Muscle of leg (tissue), 16 donors: ENCODE results near the gene PALM. TPM values are rescaled to one million over a fixed set of nuclear protein-coding genes. Genes with fewer than 3 reads are reported as not detected.

Experiments used
- DNase-seq: peaks from one replicate; pipeline ENCODE4 v3.0.0; 2013
- H3K27ac ChIP-seq: one replicate; pipeline ENCODE4 v1.5.1; 2013; ENCODE audit warnings: mild to moderate bottlenecking, low read length, control low read depth
- H3K27me3 ChIP-seq: one replicate; pipeline ENCODE4 v1.6.1; 2013; ENCODE audit warnings: low read length; ENCODE audit not compliant: control insufficient read depth, insufficient read depth
- H3K36me3 ChIP-seq: one replicate; pipeline ENCODE4 v1.6.1; 2013; ENCODE audit warnings: low read length; ENCODE audit not compliant: control insufficient read depth, insufficient read depth
- H3K4me1 ChIP-seq: one replicate; pipeline ENCODE4 v1.6.1; 2013; ENCODE audit warnings: low read length; ENCODE audit not compliant: control insufficient read depth, insufficient read depth
- H3K4me3 ChIP-seq: one replicate; pipeline ENCODE4 v1.5.1; 2013; ENCODE audit warnings: low read length, control low read depth
- H3K9me3 ChIP-seq: replicated peaks from 2 replicates; pipeline ENCODE4 v1.6.1; 2013; ENCODE audit warnings: low read depth, low read length; ENCODE audit not compliant: control insufficient read depth
- WGBS: methylation state at CpG from one replicate; pipeline ENCODE4 v1.1.5; 2013; ENCODE audit warnings: missing lambda C conversion rate; ENCODE audit not compliant: insufficient coverage; 5-methylcytosine and 5-hydroxymethylcytosine counted together
- long read RNA-seq, 11 donors: transcript quantifications; one replicate each; lab custom pipeline, GENCODE V29; 2026
- polyA plus RNA-seq, 8 donors: library from polyadenylated mRNA; unstranded; fragments of 120-200 nt; gene quantifications; one replicate each; pipeline versions ENCODE4 v1.2.1 to v1.2.3, GENCODE V29; 2013; ENCODE audit warnings: inconsistent platforms in 1 of 8, low replicate concordance in 1 of 8; ENCODE audit not compliant: insufficient read length in 8 of 8, insufficient read depth in 1 of 8
- total RNA-seq: library from RNA; stranded (reverse); fragments of 120-200 nt; gene quantifications from one replicate; pipeline ENCODE4 v1.2.4, GENCODE V29; 2013

PALM gene, protein sequence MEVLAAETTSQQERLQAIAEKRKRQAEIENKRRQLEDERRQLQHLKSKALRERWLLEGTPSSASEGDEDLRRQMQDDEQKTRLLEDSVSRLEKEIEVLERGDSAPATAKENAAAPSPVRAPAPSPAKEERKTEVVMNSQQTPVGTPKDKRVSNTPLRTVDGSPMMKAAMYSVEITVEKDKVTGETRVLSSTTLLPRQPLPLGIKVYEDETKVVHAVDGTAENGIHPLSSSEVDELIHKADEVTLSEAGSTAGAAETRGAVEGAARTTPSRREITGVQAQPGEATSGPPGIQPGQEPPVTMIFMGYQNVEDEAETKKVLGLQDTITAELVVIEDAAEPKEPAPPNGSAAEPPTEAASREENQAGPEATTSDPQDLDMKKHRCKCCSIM
- total RNA-seq = 23.7 TPM
- polyA plus RNA-seq = 10 to 100 TPM; 23.9 to 56.7 (median 39.0) TPM
- long read RNA-seq, donor 1, partial matches to known transcripts = 0 of 3 reads
- long read RNA-seq, donor 1, other reads (novel, unspliced or antisense) = 0 of 3 reads
- long read RNA-seq, donor 2 = 0 reads
- long read RNA-seq, donor 3, partial matches to known transcripts = 0 of 5 reads
- long read RNA-seq, donor 3, other reads (novel, unspliced or antisense) = 0 of 5 reads
- long read RNA-seq, donor 4, partial matches to known transcripts = 0 of 6 reads
- long read RNA-seq, donor 4, other reads (novel, unspliced or antisense) = 0 of 6 reads
- long read RNA-seq, donor 5, transcript PALM-201 (8 exons, 2,755 nt) = major isoform, 9 of 18 reads
- long read RNA-seq, donor 5, transcript PALM-202 (9 exons, 2,725 nt) = major isoform, 9 of 18 reads
- long read RNA-seq, donor 5, partial matches to known transcripts = 0 of 18 reads
- long read RNA-seq, donor 5, other reads (novel, unspliced or antisense) = 0 of 18 reads
- long read RNA-seq, donor 6, transcript PALM-201 (8 exons, 2,755 nt) = major isoform, 5 of 8 reads
- long read RNA-seq, donor 6, partial matches to known transcripts = 0 of 8 reads
- long read RNA-seq, donor 6, other reads (novel, unspliced or antisense) = 0 of 8 reads
- long read RNA-seq, donor 7, partial matches to known transcripts = 0 of 6 reads
- long read RNA-seq, donor 7, other reads (novel, unspliced or antisense) = 0 of 6 reads
- long read RNA-seq, donor 8, partial matches to known transcripts = 0 of 2 reads
- long read RNA-seq, donor 8, other reads (novel, unspliced or antisense) = 0 of 2 reads
- long read RNA-seq, donor 9, partial matches to known transcripts = 0 of 2 reads
- long read RNA-seq, donor 9, other reads (novel, unspliced or antisense) = 0 of 2 reads
- long read RNA-seq, donor 10, partial matches to known transcripts = 7 of 11 reads
- long read RNA-seq, donor 10, other reads (novel, unspliced or antisense) = 0 of 11 reads
- long read RNA-seq, donor 11, partial matches to known transcripts = 0 of 4 reads
- long read RNA-seq, donor 11, other reads (novel, unspliced or antisense) = 0 of 4 reads

DNA sequence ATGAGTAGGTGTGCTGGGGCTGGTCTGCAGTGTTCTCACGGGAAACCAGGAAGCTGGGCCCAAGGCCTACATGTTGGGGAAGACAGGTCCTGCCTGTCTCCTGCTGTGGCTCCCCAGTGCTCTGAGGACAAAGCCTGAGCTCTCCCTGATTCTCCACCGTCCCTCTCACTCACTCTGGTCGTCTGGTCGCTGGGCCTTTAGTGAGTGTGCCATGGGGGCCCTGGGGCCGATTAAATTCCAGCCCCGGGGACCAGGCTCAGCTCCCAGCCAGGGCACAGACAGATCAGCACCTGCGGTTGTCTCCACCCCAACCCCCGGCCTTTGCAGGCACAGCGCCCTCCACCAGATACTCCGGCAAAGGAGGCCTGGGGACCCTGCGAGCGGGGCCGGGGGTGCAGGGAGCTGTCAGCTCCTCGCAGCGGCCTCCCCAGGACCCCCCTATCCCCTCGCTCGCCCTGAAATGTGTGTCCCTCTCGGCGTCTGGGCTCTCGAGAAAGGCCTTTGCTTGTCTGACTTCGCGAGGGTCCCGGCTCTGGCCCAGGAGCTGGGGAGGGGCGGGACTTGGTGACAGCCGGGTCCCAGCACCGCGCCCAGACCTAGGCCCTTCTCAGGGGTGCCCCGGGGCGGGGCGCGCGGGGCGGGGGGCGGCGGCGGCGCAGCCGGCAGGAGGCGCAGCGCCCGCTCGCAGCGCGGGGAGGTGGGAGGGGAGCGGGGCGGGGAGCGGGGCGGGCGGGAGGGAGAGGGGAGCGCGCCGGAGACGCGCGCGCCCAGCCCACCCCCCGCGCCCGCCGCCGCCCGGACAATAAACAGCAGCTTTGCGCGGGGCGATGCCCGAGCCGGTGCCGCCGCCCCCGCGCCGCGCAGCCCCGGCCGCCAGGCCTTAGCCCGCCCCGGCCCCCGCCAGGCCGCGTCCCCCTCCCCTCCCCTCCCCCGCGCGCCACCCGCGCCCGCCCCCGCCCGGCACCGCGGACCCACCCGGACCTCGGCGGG is at the start of gene PALM:
Gene PALM (plus strand): TSS at position 782 of the 990 bp plus-strand sequence. CDS start 212 bp downstream, outside the sequence.
- Histone ChIP-seq H3K27ac (peak within 1 kb of the TSS; percentile 67), H3K4me3 (peak within 1 kb of the TSS; percentile 61), H3K36me3 (no peaks in the 10 kb centered on the region), H3K4me1 (peaks cover 20% of the 10 kb centered on the region), H3K27me3 (peaks cover 20% of the 10 kb centered on the region), H3K9me3 (peaks cover 7% of the 10 kb centered on the region)
- 10% methylated on average over 35 of the region's 93 CpGs for WGBS
- peak; percentile 65 for DNase-seq

DNA sequence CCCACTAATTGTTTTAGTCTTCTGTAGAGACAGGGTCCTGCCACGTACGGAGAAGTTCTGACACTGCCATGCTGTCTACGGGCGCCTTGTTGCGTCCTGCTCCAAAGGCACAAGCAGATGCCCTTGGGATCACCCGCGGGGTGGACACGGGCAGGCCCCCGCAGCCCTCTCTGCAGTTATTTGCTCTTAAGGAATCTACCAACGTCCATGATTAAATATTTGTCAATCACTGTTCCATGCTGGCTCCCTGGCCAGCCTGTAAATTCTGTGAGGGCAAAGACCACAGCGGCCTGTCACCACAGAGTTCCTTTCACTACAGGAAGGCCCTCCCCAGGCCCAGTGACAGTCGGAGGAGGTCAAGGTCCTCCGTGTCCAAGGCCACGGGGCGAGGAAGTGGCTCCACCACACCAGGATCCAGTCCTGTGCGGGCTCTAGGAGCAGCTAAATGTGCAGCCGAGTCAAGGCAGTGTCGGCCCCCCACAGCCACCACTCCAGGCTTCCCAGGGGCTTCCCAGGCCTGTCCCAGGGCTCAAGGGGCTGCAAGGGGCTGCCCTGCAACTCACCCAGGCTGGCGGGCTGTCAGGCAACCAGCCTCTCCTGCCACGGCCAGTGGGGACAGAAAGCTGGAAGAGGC is 47.8 kb upstream of the PALM start:
- Histone ChIP-seq H3K27ac (no peak overlapping the region), H3K9me3 (no peaks in the 10 kb centered on the region), H3K27me3 (no peaks in the 10 kb centered on the region), H3K36me3 (peaks cover 5% of the 10 kb centered on the region), H3K4me3 (peak overlapping the region; percentile 73), H3K4me1 (peaks cover 63% of the 10 kb centered on the region)
- DNase-seq = no peak
- WGBS = 54% methylated on average over 19 of the region's 20 CpGs

DNA sequence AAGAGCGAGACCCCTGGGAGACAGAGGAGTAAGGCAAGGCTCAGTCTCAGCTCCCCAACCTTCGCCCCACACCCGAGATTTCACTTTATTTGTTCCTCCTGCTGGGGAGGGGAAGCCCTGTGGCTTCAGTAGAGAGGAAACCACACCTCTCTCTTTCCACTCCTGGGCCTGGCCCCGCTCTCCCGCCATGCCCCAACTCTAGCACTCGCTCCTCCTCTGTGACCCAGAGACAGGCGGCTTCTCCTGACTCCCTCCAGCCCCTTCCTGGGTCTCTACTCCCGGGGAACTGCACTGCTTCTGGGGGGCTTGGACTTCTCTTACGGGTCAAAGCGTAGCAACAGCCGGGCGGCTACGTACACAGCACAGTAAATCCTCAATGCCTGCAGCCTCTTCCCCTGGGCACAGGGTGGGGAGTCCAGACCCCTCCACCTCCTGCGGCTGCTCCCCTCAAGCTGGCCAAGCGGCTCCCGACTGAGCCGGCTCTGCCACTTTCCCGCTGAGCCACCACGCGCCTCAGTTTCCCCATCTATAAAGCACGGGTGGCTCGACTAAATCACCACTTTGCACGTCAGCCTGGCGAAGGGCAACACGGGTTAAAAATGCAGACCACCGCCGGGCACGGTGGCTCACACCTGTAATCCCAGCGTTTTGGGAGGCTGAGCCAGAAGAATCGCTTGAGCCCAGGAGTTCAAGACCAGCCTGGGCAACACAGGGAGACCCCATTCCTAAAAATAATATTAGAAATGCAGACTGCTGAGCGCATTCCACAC is 47.1 kb upstream of the PALM start:
- WGBS = 12% methylated on average over 23 of the region's 31 CpGs
- H3K27me3 ChIP-seq = no peaks in the 10 kb centered on the region
- DNase-seq = no peak
- H3K36me3 ChIP-seq = peaks cover 5% of the 10 kb centered on the region
- no peaks in the 10 kb centered on the region for H3K9me3 ChIP-seq
- H3K4me3 ChIP-seq = peak overlapping the region; percentile 73
- H3K4me1 ChIP-seq = peaks cover 61% of the 10 kb centered on the region
- H3K27ac ChIP-seq = peak overlapping the region; percentile 69

DNA sequence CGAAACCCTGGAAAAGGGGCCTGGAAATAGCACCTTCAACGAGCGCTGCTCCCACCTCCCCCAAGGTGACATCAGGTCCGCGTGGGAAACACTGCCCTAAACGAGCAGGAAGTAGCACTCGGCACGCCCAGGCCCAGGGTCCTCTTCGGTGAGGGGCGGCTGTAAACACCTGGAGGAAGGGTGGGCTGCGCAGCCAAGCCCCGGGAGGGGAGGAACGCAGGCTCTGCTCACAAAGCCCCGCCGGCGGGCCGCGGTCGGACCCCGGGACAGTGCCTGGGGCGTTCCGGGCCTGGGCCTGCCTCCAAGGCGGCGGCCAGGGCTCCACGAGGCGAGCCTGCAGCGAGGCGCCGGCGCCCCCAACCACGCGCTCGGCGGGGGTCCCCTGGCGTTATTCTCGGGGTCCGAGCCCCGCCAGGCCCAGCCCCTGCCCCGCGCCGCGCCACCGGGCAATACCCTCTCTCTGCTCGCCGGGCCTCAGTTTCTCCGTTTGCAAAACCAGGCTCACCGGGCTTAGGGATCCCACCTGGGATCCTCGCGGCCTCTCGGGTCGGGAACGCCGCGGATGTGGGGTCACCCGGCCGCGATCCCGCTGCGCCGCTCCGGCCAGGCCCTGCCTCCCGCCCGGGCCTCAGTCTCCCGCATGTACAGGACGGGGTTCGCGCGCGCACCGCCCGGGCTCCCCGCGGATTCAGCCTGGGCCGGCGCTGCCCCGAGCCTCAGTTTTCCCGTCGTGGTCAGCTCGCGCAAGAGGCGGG is 46.4 kb upstream of the PALM start:
- peak overlapping the region; percentile 20 for H3K27ac ChIP-seq

DNA sequence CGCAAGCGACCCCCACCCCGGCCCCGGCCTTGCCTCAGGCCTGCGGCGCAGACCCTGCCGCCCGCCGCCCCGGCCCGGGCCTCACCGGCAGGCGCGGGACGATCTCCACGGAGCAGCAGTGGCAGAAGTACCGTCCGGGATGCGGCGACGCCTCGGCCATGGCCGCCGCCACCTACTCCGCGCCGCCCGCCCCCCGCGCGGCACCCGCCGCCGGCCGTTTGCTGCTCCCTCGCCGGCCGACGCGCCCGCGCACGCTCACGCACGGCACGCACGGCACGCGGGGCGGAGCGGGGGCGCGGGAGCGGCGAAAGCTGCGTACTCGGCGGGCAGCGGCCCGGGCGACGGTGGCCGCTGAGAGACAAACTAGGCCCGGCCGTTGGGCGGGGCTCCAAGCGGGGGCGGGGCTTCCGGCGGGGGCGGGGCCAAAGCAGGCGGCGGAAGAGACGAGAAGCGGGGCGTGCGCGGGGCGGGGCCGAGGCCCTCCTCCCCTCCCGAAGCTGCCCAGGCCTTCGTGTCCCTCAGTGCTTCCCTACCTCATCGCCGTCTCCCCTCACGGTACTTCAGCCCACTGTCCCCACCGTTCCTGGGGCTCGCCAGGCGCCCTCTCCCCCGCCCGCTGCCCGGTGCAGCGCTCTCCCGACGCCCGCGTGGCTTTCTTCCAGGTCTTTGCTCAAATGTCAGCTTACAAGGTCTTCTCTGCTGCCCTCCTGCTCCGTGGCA is 45.6 kb upstream of the PALM start, which contains the start of gene RNF126:
Gene RNF126 (minus strand): TSS at position 253 of the 720 bp plus-strand sequence. CDS start 93 bp downstream, at position 160.
- H3K4me1 ChIP-seq = peaks cover 49% of the 10 kb centered on the region
- DNase-seq = peak; percentile 96
- 1% methylated on average over 97 of the region's 97 CpGs for WGBS

More for the DNA sequence above, 46.4 kb upstream of the PALM start:
- Histone ChIP-seq H3K4me1 (peaks cover 53% of the 10 kb centered on the region), H3K36me3 (peaks cover 5% of the 10 kb centered on the region), H3K4me3 (peak overlapping the region; percentile 73), H3K9me3 (no peaks in the 10 kb centered on the region), H3K27me3 (no peaks in the 10 kb centered on the region)
- WGBS = under 1% methylated on average over 80 of the region's 81 CpGs
- DNase-seq = no peak

DNA sequence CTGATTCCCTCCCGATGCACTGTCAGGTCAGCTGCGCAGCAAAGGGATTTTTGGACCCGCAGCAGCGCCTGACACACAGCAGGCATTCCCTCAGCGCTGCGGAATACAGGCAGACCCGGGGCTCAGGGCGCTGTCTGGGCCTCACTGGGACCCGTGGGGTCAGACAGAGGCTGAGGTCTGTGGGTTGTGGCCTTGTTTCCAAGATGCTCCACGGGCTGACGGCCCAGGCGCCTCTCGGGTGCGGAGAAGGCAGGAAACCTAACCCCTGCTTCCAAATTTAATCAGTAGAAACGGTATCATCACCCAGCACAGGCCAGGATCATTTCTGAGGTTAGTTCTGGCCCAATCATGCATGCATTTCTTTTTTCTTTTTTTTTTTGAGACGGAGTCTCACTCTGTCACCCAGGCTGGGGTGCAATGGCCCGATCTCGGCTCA is 45.0 kb upstream of the PALM start:
- peaks cover 49% of the 10 kb centered on the region for H3K4me1 ChIP-seq
- H3K4me3 ChIP-seq = peak overlapping the region; percentile 58
- 49% methylated on average over 12 of the region's 18 CpGs for WGBS
- no peak for DNase-seq
- H3K36me3 ChIP-seq = no peaks in the 10 kb centered on the region
- H3K9me3 ChIP-seq = no peaks in the 10 kb centered on the region
- H3K27me3 ChIP-seq = no peaks in the 10 kb centered on the region
- H3K27ac ChIP-seq = peak overlapping the region; percentile 92

More for the DNA sequence above, 45.6 kb upstream of the PALM start, which contains the start of gene RNF126:
- Histone ChIP-seq H3K4me3 (peak within 1 kb of the TSS; percentile 73), H3K36me3 (peaks cover 5% of the 10 kb centered on the region), H3K27me3 (no peaks in the 10 kb centered on the region), H3K27ac (peak within 1 kb of the TSS; percentile 92), H3K9me3 (no peaks in the 10 kb centered on the region)

DNA sequence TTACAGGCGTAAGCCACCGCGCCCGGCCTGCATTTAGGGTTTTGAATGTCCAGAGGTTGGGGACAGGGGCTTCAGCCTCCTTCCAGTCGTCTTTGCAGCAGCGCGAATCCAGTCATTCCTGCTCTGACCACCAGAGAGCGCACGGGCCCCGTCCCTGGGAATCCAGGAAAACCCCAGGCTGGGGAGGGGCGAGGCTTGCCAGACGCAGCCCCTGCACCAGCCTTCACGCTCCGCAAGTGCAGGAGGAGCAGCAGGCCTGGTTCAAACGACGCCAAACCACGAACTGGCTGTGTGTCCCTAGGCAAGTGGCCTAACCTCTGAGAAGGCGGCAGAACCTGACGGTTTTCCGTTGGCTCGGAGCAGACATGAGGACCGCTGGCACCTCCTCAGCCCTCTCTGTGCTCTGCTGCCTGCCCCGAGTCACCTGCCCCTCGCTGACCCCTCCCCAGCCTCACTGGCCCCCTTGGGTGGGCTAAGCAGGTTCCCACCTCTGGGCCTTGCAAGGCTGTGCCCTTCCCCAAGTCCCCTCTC is 43.8 kb upstream of the PALM start:
- no peak overlapping the region for H3K27ac ChIP-seq
- no peaks in the 10 kb centered on the region for H3K9me3 ChIP-seq
- no peaks in the 10 kb centered on the region for H3K27me3 ChIP-seq
- H3K36me3 ChIP-seq = no peaks in the 10 kb centered on the region
- H3K4me3 ChIP-seq = no peak overlapping the region
- peak; percentile 85 for DNase-seq
- peaks cover 41% of the 10 kb centered on the region for H3K4me1 ChIP-seq
- 3% methylated on average over 24 of the region's 24 CpGs for WGBS
